ENCODE data around the gene LUC7L.

Gene LUC7L

DNA sequence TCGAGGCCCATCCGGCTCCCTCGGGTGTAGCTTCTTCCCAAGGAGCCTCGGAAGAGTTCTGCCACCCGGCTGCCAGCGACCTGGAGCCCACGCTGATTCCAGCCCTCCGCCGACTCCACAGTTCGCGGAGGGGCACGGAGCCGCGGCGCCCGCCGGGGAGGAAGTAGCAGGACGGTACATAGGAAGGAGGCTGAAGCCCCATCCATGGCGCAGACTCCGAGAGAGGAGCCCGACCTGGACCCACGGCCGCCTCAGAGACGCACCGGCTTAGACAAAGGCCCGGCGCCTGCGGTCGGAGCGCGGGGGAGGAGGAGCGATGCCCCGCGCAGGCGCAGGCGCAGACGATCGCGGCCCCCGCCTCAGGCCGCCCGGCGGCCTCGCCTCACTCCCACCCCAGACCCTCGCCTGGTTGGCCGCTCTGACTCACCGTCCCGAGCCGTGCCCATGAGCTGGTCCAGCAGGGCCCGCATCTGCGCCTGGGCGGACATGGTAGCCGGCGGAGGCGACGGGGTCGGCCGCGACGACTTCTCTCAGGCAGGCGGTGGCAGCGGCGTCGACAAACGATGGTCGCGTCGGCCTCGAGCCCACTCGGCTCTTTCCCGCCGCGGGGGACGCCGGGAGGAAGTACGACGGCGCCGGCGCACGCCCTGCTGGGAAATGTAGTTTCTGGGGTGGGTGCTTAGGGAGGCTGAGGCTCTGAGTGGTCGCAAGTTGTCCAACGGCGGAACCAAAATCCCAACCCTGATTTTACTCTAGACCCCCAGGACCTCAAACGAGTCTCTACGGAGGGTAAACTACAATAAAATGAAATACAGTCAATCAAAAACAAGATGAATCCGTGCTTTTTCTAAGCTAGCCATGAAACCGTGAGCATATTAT lies at the start of gene LUC7L:
LUC7L (minus strand) TSS at position 598 of the 879 bp plus-strand sequence; CDS start at position 488, 110 bp downstream.
- Histone ChIP-seq H3K27me3 (ENCODE audit: insufficient read depth, low read length) (no peaks in the 10 kb centered on the region), H3K36me3 (ENCODE audit: insufficient read depth, low read length) (peaks cover 35% of the 10 kb centered on the region), H3K4me1 (ENCODE audit: insufficient read depth, low read length) (peaks cover 18% of the 10 kb centered on the region), H3K9me3 (ENCODE audit: low read length) (no peaks in the 10 kb centered on the region), H3K4me3 (ENCODE audit: low read length) (peak within 1 kb of the TSS; percentile 80), H2AFZ (ENCODE audit: low read depth, low read length) (peak within 1 kb of the TSS; percentile 24)

GRCh38 chr16:278863-279366 lies 49.7 kb upstream of the LUC7L start:
- peaks cover 50% of the 10 kb centered on the region for H3K27me3 ChIP-seq (ENCODE audit: insufficient read depth, low read length)
- H3K4me3 ChIP-seq (ENCODE audit: low read length): no peak overlapping the region
- H3K4me1 ChIP-seq (ENCODE audit: insufficient read depth, low read length): peaks cover 8% of the 10 kb centered on the region
- no peak overlapping the region for H2AFZ ChIP-seq (ENCODE audit: low read depth, low read length)
- H3K36me3 ChIP-seq (ENCODE audit: insufficient read depth, low read length): no peaks in the 10 kb centered on the region
- no peaks in the 10 kb centered on the region for H3K9me3 ChIP-seq (ENCODE audit: low read length)

DNA sequence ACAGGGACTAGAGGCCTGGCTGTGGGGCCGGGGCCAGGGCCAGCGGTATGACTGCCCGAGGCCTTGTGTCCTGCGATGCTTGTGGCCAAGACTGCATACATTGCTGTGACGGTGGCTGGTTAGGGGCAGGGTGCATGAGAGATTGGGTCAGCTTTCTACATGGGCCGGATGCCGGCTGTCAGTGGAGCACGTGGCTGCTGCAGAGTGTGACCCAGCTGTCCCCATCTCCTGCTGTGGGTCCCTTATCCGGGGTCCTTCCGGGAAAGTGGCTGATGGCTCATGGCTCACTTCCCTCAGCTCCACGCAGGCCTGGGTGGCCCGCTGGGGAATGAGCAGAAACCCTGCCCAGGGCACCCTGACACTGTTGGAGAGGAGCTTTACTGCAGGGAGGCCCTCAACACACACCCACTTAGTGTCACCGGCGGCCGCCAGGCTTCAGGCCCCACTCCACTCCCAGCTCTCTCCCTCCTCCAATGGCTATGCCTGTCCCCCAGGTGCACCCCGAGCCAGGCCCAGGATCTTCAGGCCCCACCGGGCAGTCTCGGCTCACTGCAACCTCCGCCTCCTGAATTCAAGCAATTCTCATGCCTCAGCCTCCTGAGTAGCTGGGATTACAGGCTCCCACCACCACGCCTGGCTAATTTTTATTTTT lies 47.3 kb upstream of the LUC7L start:
- Histone ChIP-seq H3K4me1 (ENCODE audit: insufficient read depth, low read length) (peaks cover 8% of the 10 kb centered on the region), H2AFZ (ENCODE audit: low read depth, low read length) (no peak overlapping the region), H3K9me3 (ENCODE audit: low read length) (no peaks in the 10 kb centered on the region), H3K4me3 (ENCODE audit: low read length) (peak overlapping the region; percentile 13), H3K27me3 (ENCODE audit: insufficient read depth, low read length) (peaks cover 46% of the 10 kb centered on the region), H3K36me3 (ENCODE audit: insufficient read depth, low read length) (no peaks in the 10 kb centered on the region)

- no peaks in the 10 kb centered on the region for H3K9me3 ChIP-seq (ENCODE audit: low read length)
- peaks cover 5% of the 10 kb centered on the region for H3K4me1 ChIP-seq (ENCODE audit: insufficient read depth, low read length)
- peak within 1 kb of the TSS; percentile 37 for H3K4me3 ChIP-seq (ENCODE audit: low read length)
- no peak within 1 kb of the TSS for H2AFZ ChIP-seq (ENCODE audit: low read depth, low read length)
- H3K36me3 ChIP-seq (ENCODE audit: insufficient read depth, low read length): no peaks in the 10 kb centered on the region
- H3K27me3 ChIP-seq (ENCODE audit: insufficient read depth, low read length): peaks cover 38% of the 10 kb centered on the region
Observed at GRCh38 chr16:275786-276232, 46.6 kb upstream of the LUC7L start, which contains the start of gene RGS11. TSS of gene RGS11 (minus strand) at chr16:275944. CDS start at chr16:275911, 33 bp downstream.

- Histone ChIP-seq H3K9me3 (ENCODE audit: low read length) (no peaks in the 10 kb centered on the region), H2AFZ (ENCODE audit: low read depth, low read length) (no peak overlapping the region), H3K27me3 (ENCODE audit: insufficient read depth, low read length) (peaks cover 36% of the 10 kb centered on the region), H3K4me1 (ENCODE audit: insufficient read depth, low read length) (peaks cover 4% of the 10 kb centered on the region), H3K36me3 (ENCODE audit: insufficient read depth, low read length) (no peaks in the 10 kb centered on the region), H3K4me3 (ENCODE audit: low read length) (peak overlapping the region; percentile 37)
Observed at GRCh38 chr16:275041-275641, 45.9 kb upstream of the LUC7L start.

GRCh38 chr16:273547-274421 lies 44.5 kb upstream of the LUC7L start:
- Histone ChIP-seq H3K27me3 (ENCODE audit: insufficient read depth, low read length) (peaks cover 26% of the 10 kb centered on the region), H2AFZ (ENCODE audit: low read depth, low read length) (no peak overlapping the region), H3K9me3 (ENCODE audit: low read length) (no peaks in the 10 kb centered on the region), H3K4me3 (ENCODE audit: low read length) (no peak overlapping the region), H3K4me1 (ENCODE audit: insufficient read depth, low read length) (peaks cover 4% of the 10 kb centered on the region), H3K36me3 (ENCODE audit: insufficient read depth, low read length) (no peaks in the 10 kb centered on the region)

DNA sequence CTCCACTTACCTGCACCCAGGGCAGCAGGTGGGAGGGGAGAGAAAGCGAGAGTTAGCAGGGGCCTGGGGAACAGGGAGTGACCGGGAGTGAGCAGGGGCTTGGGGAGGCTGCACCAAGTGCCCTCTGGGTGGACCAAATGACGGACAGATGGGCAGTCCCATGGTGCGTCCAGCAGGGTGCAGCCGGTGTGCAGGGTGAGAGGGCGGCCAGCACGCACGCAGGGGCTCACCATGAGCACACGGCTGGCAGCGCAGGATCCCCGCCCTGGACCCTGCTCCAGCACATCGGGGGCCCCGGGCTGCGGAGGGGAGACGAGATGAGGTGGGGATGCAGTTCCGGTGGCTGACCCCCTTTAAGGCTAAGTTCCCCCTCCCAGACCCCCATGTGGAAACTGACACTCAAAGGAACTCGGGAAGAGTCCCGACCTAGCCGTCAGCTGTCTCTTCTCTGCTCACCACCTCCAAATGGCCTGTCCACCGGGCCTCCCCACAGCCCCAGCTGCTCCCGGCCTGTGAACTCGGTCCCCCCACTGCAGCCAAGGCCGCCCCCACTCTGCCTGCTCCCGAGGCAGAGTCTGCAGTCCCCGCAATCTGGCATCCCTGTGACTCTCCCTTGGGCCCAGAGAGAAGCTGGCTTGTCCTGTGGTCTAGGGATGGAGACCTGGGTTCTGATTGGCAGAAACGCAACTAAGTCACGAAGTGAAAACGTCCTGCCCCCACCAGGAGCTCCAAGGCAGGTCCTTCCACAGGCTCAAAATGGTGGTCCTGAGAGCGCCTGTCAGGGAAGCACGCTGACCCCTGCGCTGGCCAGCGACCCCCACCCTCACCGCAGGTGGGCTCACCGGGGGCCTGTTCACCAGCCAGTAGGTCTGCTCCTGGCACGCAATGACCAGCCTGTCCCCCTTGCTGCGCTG lies 43.6 kb upstream of the LUC7L start:
- Histone ChIP-seq H3K9me3 (ENCODE audit: low read length) (no peaks in the 10 kb centered on the region), H3K4me1 (ENCODE audit: insufficient read depth, low read length) (peaks cover 4% of the 10 kb centered on the region), H3K36me3 (ENCODE audit: insufficient read depth, low read length) (no peaks in the 10 kb centered on the region), H2AFZ (ENCODE audit: low read depth, low read length) (no peak overlapping the region), H3K27me3 (ENCODE audit: insufficient read depth, low read length) (peaks cover 21% of the 10 kb centered on the region), H3K4me3 (ENCODE audit: low read length) (no peak overlapping the region)

GRCh38 chr16:270381-271255 lies 41.4 kb upstream of the LUC7L start:
- peaks cover 13% of the 10 kb centered on the region for H3K27me3 ChIP-seq (ENCODE audit: insufficient read depth, low read length)
- peaks cover 4% of the 10 kb centered on the region for H3K4me1 ChIP-seq (ENCODE audit: insufficient read depth, low read length)
- H2AFZ ChIP-seq (ENCODE audit: low read depth, low read length): no peak overlapping the region

DNA sequence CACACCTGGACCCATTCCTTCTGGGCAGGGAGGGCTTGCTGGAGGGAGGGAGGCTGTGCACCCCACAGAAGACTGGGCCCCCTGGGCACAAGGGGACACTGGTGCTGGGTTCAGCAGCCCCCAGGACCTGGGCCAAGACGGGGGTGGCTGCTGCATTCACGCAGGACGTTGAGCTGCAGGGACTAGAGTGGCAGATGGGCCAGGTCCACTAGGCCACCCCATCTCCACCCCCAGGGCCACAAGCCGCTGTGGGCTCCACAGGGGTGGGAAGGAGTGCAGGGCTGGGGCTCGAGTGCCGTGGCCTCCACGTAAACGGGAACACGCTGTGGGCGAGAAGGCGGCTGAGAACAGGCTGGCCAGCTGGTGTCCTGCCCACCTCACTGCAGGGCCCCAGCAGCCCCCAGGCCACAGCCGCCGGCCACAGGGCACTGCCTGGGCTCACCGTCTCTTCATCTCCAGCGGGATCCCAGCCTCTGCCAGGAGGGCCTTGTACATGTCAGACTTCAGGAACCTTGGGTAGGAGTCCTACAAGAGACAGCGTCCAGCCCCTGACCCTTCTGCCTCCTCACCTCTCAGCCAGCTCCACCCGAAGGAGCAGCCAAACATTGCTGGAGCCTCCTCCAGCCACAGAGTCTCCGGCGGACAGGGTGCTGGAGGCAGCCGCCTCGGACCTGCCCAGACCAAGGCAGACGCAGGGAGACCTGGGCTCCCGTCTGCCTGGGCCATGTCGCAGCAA lies 40.0 kb upstream of the LUC7L start:
- H3K4me3 ChIP-seq (ENCODE audit: low read length): no peak overlapping the region
- H3K27me3 ChIP-seq (ENCODE audit: insufficient read depth, low read length): peaks cover 3% of the 10 kb centered on the region
- peaks cover 15% of the 10 kb centered on the region for H3K36me3 ChIP-seq (ENCODE audit: insufficient read depth, low read length)
- no peaks in the 10 kb centered on the region for H3K4me1 ChIP-seq (ENCODE audit: insufficient read depth, low read length)
- H2AFZ ChIP-seq (ENCODE audit: low read depth, low read length): no peak overlapping the region
- no peaks in the 10 kb centered on the region for H3K9me3 ChIP-seq (ENCODE audit: low read length)

More at GRCh38 chr16:270381-271255, 41.4 kb upstream of the LUC7L start:
- H3K9me3 ChIP-seq (ENCODE audit: low read length): no peaks in the 10 kb centered on the region
- no peak overlapping the region for H3K4me3 ChIP-seq (ENCODE audit: low read length)
- H3K36me3 ChIP-seq (ENCODE audit: insufficient read depth, low read length): peaks cover 2% of the 10 kb centered on the region

GRCh38 chr16:268141-269053 lies 39.1 kb upstream of the LUC7L start:
- H3K4me1 ChIP-seq (ENCODE audit: insufficient read depth, low read length): no peaks in the 10 kb centered on the region
- H3K4me3 ChIP-seq (ENCODE audit: low read length): no peak overlapping the region
- H3K9me3 ChIP-seq (ENCODE audit: low read length): no peaks in the 10 kb centered on the region
- peaks cover 24% of the 10 kb centered on the region for H3K36me3 ChIP-seq (ENCODE audit: insufficient read depth, low read length)
- H3K27me3 ChIP-seq (ENCODE audit: insufficient read depth, low read length): no peaks in the 10 kb centered on the region
- H2AFZ ChIP-seq (ENCODE audit: low read depth, low read length): no peak overlapping the region
